HG02885 (cell line): ENCODE results near the gene RIT2.

Source experiments
- ATAC-seq: cut with Tn5 transposase; IDR thresholded peaks from one replicate; pipeline ENCODE4 v1.9.1; 2021; ENCODE audit warnings: mild to moderate bottlenecking; ENCODE audit not compliant: unreplicated experiment, poor library complexity

RIT2 gene

GRCh38 chr18:42719221-42719620, 396.3 kb downstream of the RIT2 start:
- no peak for ATAC-seq

GRCh38 chr18:42712065-42712464, 403.4 kb downstream of the RIT2 start:
- ATAC-seq, result no peak

- ATAC-seq, result no peak
These were observed 408.4 kb downstream of the RIT2 start for GRCh38 chr18:42707080-42707479.

GRCh38 chr18:42706618-42707017, 408.9 kb downstream of the RIT2 start:
- no peak for ATAC-seq

GRCh38 chr18:42706029-42706608, 409.4 kb downstream of the RIT2 start:
- no peak for ATAC-seq
